ENCODE measurements around the gene MYO18A. TPM values are rescaled to one million over a fixed set of nuclear protein-coding genes. Genes with fewer than 3 reads are reported as not detected.

The MYO18A gene
- total and polyA plus RNA-seq, 10 of the 15 experiments (the other 5 are each of a cell fraction or from before 2014, with no cell fraction given), result 2.9 to 66.0 (median 24.5) TPM

- Histone ChIP-seq H3K79me2 (ENCODE audit: control insufficient read depth, insufficient read depth, low read length) (no peaks in the 10 kb centered on the region), H3K27me3 (replicated peaks in 1 of 2; ENCODE audit: control insufficient read depth in 2 of 2, insufficient read depth in 2 of 2, low read length in 1 of 2) (no peaks in the 10 kb centered on the region), H4K20me1 (ENCODE audit: control insufficient read depth, insufficient read depth) (no peaks in the 10 kb centered on the region), H3K4me3 (no peak overlapping the region), H3K36me3 (ENCODE audit: control insufficient read depth in 2 of 2, insufficient read depth in 2 of 2, low read length in 1 of 2) (peaks cover 4 to 7% of the 10 kb centered on the region in 2 experiments; a peak in 3 of 4 replicates), H2AFZ (ENCODE audit: control insufficient read depth, low read depth, low read length) (no peak overlapping the region), H3K9me3 (replicated peaks; ENCODE audit: control insufficient read depth, insufficient read depth, low read length) (no peaks in the 10 kb centered on the region), H3K4me1 (ENCODE audit: control insufficient read depth, insufficient read depth, low read length) (no peaks in the 10 kb centered on the region), H3K4me2 (ENCODE audit: control insufficient read depth, insufficient read depth) (no peak overlapping the region), H3K9ac (ENCODE audit: control insufficient read depth, insufficient read depth, low read length) (no peak overlapping the region), H3K27ac (ENCODE audit: control insufficient read depth, insufficient read depth) (no peak overlapping the region)
- WGBS (ENCODE audit: insufficient coverage, insufficient replicate concordance, low lambda C conversion rate, missing lambda C conversion rate), result 100% methylated on average over 5 of the region's 8 CpGs
- FAIRE-seq (no peak), ATAC-seq (no peak), DNase-seq (ENCODE audit: low read depth, low spot score) (no peak)
- RAD21 ChIA-PET (ENCODE audit: unreplicated experiment), result interaction anchor here (1.3 to 3.4 kb wide), 2 partner anchors 20 to 161 kb away, joined by 3 to 143 read pairs; no protein-coding TSS in a partner anchor
- POLR2A ChIA-PET, result no interaction called here
- no peak for TF ChIP-seq HSF1 (IDR thresholded peaks at IDR 0.05; ENCODE audit: low read depth, low read length)
- TF ChIP-seq GABPA (IDR thresholded peaks at IDR 0.05; ENCODE audit: low read depth), result no peak
- no peak for TF ChIP-seq WRNIP1 (IDR thresholded peaks at IDR 0.05; ENCODE audit: borderline replicate concordance, low read depth, low read length)
- no peak for TF ChIP-seq MYC (IDR thresholded peaks at IDR 0.05; ENCODE audit: insufficient read depth, insufficient read length, insufficient replicate concordance, low read length, severe bottlenecking)
- BruUV-seq (replicated peaks), result no TSS peak
- intact Hi-C loops (cut with micrococcal nuclease; ENCODE audit: unreplicated experiment), result no loop called here
- CTCF ChIA-PET, result interaction anchor here (1.3 to 14.0 kb wide), 3 partner anchors 10 to 93 kb away, joined by 3 to 371 read pairs (median 6); no protein-coding TSS in a partner anchor
- SMC1A ChIA-PET (ENCODE audit: uncharacterized antibody, unreplicated experiment), result interaction anchor here (0.6 to 1.5 kb wide), 2 partner anchors 19 to 96 kb away, joined by 3 read pairs; no protein-coding TSS in a partner anchor
- in situ Hi-C loops (cut with MboI), result no loop called here
These were observed 53.8 kb downstream of the MYO18A start for GRCh38 chr17:29126268-29126930.

All from GM12878 (cell line).